GM21381 (cell line): Measurements from ENCODE around the gene XYLT2.

Source experiments
- ATAC-seq: cut with Tn5 transposase; IDR thresholded peaks from one replicate; pipeline ENCODE4 v1.9.1; 2021; ENCODE audit warnings: mild to moderate bottlenecking, moderate library complexity; ENCODE audit not compliant: unreplicated experiment

The XYLT2 gene

DNA sequence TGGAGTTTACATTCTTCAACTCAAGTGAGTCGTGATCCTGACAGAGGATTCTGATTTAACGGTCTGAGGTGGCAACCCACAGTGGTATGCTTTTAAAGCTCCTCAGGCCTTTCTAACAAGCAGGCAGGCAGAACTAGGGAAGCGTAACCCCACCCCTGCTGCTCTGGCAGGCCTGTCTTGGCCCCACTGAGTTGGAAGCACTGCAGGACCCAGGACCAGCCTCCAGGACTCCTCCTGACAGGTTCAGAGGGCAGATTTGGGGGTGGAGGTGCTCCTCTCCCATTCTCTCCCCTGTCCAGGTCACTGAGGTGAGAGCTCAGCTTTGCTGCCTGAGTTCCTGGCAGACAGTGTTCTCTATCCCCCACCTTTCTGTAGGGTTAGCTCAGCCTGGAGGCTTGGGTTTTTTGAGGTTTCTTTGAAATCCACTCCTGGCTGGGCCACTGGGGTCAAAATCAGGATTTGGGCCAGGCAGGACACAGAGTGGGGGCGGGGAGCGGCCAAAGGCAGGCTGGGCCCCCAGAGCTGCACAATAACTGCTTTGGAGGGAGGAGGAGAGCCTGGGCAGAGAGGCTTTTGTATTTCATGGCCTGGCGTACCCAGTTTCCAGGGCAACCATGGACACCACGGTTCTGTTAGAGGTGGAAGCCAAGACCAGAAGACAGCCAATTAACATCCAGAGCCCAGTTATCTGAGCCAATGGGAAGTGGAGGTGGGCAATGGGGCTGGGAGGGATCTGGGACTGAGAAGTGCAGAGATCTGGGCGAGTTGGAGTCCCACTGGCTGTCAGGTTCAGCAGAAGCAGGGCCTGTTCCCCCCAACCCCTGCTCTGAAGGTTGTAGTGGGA lies 17.5 kb downstream of the XYLT2 start:
- ATAC-seq = no peak

DNA sequence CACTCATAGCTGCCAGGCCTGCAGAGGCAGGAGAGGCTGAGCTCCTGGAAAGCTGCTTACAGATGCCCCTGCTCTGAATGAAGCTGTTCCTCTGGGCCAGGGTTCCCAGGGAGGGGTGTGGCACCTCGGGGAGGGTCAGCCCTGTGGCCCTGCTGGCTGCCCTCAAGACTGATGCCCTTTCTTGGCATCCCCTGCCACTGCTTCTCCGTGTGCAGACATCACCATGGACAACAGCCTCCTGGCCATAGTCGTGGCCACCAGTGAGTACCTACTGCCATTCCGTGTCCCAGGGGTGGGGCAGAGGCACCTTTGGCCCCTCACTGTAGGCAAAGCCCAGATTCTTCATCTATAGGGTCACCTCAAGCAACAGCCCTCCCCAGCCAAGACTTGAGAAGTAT lies 18.1 kb downstream of the XYLT2 start:
- no peak for ATAC-seq

DNA sequence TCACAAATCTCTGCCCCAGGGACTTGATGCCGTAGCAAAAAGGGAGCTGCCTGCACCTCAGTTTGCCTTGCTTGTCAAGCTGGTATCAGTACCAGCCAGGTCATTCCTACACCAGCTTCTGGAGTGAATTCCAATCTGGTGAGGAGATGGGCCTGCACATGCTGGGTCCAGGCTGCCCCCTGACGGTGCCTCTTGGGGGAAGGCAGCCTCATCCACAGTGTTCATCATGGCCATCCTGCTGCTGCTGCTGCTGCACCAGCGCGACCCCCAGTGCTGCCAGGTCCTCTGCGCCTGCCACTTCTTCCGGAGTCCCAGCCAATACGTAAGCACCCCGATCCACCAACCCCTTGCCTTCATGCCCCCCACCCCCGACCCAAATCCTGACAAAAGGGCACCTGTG lies 18.8 kb downstream of the XYLT2 start:
- no peak for ATAC-seq

DNA sequence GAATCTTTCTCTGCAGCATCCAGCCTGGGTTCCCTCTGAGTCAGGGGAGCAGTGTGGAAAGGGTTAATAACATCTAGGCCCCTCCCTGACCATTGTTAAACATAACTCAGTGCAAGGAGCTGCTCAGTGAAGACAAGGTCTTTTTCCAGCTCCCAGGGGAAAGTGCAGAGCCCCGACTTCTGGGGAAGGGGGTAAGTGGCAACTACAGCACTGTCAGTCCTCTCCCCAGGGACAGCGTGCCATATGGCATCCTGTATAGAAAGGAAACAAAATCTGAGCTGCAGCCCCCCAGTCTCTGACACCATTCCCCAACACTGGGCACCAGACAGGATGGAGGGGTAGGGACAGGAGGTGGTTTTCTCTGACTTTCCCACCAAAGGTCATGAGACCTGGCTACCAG lies 19.2 kb downstream of the XYLT2 start:
- ATAC-seq = no peak

DNA sequence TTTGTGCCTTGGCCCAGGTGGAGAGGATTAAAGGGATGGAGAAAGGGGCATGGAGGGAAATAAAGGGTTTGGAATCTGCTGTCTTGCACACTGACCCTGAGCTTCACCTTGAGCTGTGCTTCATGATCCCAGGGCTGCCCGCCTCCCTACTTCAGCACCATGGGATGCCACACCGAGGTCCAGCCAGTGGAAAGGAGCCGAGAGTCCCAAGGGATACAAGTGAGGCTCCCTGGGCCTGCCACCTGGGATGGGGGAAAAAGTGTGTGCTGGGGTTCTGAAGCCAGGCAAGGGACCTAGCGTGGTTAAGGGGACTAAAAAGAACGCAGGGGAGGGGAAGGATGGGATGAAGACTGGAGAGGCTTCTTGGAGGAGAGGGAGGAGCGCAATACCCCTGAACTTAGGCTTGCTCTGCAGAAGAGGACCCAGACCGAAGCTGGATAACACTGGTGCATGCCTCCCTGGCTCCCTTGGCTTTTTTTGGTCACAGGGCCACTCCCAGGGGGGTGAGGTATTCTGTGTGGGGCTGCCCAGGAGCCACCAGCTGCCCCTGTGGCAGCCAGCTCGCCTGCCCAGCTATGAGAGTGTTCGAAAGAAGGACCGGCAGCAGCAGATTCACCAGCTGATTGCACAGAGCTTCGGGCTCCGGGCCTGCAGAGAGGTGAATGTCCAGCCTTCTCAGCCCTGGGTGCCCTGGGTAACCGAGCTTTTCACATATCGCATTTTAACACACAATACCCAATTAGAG lies 19.9 kb downstream of the XYLT2 start:
- ATAC-seq = no peak

DNA sequence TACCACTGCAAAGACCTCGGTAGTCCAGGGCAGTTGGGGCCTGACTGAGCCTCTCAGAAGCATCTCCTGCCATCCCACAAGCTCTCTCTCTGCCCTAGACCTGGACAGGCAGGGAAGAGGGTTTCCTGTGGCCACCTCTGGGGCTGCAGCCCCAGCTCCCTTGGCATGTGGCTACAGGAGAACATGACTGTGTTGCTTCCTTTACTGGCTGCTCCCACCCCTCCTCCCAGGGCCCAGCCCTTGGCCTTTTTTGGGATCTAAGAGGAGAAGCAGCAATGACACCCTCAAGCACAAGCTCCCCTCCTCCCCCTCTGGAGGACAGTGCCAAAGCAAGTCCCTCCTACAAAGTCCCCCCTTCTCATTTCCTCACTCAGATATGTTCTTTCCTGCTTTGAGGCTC lies 21.5 kb downstream of the XYLT2 start:
- no peak for ATAC-seq

DNA sequence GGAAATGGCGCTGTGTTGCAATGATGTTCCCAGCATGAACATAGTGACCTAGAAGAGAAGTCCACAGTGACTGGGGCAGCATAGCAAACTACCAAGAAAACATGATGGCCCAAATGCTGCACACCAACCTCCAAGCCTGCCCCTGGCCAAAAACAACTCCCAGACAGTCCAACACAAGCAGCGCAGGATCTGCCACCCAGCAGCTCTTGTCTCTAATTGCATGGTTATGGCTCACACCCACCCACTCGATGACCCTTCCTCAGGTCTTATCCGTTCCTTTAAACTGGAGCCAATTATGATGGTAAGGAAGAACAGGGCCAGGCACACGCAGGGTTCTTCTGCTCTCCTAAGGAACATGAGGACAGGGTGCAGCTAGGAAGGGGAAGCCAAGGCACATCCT lies 24.1 kb downstream of the XYLT2 start:
- no peak for ATAC-seq

DNA sequence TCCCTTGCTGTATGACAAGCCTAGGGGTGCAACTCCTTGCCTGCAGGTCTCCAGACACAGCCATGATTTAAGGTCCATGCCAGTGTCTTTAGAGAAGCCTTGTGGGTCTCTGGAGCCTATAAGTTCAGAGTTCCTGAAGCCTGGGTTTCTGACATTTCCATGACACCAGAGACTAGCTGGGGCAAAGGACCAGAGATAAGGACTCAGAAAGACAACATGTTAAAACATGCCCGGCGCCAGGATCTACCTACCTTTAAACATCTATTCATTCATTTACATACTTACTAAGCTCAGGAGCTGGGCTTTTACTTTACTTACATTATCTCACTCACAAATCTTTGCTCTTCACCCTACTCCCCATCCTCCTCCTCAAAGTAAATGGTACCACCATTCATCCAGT lies 25.6 kb downstream of the XYLT2 start:
- no peak for ATAC-seq

DNA sequence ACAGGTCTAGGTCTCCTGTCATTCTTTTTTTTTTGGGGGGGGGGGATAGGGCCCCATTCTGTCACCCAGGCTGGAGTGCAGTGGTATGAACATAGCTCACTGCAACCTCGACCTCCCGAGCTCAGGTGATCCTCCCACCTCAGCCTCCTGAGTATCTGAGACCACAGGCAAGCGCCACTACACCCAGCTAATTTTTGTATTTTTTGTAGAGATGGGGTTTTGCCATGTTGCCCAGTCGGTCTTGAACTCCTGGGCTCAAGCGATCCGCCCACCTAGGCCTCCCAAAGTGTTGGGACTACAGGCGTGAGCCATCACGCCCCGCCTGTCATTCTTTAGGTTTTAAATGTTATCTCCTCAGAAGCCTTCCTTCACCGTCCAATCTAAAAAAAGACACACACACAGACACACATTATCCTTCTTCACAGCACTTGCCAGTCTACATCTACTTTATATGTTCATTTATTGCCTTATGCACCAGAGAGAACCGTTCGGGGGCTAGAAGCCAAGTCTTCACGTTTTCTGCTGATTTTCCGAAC lies 26.4 kb downstream of the XYLT2 start:
- no peak for ATAC-seq

DNA sequence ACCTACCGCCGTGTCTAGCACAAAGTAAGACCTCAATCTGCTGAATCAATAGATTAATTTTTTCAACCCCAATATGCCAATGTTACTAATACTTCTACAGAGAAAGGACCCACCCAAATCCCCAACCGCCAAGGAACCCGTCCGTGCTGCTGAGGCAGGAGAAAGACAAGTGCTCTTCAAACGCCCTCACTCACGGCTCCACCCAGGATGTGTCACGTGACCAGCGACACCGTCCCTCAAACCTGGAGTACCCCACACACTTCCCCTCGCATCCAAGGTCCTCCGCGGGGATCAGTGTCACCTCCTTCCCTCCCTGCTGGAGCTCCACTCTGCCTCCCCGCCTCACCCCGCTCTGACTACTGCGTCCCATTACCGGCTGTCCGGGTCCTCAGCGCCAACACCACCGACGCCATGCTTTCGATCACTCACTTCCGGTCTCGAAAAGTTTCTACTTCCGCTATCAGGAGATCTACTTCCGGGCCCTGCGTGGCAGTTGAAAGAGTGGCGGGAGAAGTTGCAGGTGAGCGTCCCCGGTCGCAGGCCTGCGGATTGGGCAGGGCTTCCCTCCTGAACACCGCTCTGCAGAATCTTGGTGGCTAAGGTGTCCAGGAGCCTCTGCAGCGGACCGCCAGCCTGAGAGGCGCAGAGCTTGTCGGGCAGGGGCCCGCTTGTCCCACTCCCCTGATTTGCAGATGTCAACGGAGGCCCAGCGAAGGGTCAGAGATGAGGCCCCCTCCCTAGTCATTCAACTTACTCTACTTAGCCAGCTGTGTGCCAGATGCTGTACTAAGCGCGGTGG lies 27.0 kb downstream of the XYLT2 start, which contains the start of the genes EME1 and MRPL27:
TSS of gene EME1 (plus strand) at position 472 of the 799 bp plus-strand sequence. CDS start 1,980 bp downstream, outside the sequence.
TSS of gene MRPL27 (minus strand) at position 427 of the 799 bp plus-strand sequence. CDS start at position 413, 14 bp downstream.
- peak; percentile 91 for ATAC-seq

DNA sequence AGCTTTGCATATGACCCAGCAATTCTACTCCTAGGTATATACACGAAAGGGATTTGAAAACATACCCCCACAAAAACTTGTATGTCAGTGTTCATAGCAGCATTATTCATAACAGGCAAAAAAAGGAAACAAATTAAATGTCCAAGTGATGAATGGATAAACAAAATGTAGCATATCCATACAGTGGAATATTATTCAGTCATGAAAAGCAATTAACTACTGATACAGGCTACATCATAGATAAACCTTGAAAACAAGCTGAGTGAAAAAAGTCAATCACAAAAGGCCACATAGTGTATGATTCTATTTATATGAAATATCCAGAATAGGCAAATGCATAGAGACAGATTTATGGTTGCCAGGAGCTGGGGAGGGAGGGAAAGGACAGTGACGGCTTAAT lies 27.8 kb downstream of the XYLT2 start:
- ATAC-seq = no peak

DNA sequence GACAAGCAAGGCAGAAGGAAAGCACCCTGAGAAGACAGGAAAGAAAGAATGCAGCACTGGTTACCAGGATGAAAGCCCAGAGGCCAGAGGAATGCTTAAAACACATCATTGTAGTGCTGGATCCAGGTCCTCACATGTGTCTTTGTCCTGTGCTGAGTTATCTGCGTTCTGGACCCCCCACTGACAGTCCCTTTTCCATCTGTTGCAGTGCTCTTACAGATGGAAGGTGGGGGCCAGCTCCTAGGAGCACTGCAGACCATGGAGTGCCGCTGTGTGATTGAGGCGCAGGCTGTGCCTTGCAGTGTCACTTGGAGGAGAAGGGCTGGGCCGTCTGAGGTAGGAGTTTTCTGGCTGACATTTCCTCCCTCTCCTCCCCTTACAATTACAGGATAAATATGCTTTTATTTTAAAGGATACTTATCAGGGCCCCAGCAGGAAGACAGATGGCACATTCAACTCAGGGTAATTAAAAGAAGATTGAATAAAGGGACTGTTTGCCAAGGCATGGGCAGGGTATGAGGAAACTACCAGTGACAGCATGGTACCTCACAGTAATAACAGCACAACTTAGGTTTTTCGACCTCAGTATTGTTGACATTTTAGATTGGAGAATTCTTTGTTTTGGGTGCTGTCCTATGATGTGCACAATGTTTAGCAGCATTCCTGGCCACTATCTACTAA lies 30.1 kb downstream of the XYLT2 start:
- ATAC-seq = no peak

DNA sequence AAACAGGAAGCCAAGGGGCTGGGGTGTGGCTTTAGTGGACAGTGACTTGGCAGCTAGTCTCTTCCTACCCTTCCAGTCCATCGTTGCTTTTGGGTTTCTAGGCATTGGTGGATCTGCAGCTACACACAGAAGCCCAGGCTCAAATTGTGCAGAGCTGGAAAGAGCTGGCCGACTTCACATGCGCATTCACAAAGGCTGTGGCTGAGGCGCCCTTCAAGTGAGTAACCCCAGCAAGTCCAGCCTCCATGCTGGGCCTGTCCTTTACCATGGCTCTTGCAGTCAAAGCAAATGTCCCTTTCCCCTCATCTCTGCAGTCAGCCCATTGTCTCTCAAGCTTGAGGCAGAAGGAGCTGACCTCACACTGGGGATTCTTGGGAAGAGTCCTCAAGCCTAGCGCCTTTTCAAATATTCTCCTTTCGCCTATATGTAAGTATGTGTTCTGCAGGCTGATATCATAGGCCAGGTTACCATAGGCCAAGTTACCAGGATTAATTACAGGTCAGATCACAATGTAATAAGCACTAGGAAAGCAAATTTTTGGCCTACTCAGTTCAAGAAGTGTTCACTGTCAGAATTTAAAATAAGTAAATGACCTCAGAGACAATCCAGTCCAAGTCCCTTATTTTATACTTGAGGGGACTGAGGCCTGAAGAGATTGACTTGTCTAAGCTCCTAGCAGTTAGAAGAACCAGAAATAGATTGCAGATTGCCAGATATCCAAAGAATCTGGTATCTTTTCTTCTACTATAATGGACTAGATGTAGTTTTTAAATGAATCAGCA lies 33.6 kb downstream of the XYLT2 start:
- ATAC-seq = no peak

DNA sequence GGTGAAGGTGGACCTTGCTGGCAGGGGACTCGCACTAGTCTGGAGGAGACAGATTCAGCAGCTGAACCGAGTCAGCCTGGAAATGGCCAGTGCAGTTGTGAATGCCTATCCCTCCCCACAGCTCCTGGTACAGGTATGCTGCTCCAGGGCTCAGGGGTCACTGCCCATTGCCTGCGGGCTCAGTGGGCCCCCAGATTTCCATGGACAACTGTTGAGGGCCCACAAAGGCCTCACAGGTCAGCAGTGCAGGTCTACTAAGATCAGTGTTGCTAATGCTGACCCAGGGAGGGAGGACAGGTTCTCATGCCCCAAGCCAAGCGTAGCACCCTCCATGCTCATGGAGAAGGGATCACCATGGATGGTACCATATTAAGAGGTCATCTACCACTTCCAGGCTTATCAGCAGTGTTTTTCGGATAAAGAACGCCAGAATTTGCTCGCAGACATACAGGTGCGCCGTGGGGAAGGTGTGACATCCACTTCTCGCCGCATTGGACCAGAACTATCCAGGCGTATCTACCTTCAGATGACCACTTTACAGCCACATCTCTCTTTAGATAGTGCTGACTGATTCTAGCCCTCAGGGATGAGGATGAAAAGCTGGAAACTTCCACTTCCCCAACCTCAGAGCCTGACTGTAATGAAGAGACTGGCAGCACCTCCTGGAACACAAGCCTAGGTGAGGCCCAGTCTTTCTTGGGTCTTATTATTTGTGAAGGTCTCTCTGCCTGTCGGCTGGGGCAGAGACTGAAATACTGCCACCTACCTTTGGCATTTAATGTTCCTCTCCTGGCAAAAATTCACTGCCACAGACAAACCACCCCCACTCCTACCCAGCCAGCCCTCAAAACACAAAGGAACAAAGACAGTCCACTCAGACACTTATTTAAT lies 34.7 kb downstream of the XYLT2 start:
- no peak for ATAC-seq

DNA sequence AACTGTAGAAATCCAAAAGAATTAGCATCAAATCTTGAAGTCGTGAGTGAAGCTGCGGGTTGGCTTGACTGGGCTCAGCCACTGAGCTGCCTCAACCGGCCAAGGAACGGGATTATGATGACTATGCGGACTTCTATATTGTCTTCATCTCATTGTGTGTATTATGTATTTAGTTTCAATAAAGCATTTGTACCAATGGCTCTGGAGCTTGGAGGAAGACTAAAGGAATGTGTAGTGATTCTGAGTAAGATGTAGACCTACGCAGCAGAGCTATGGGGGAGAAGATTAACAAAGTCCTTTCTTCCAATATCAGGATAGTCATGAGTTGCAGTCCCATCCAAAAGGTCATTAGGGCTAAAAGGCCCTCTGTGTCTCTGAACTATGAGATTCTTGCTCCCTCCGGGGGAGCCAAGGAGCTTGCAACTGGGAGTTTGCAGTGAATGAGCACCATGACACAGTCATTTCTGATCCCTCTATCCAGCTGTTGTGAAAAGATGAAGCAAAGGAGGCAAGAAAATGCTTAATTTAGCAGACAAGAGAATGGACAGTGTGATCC lies 35.4 kb downstream of the XYLT2 start:
- no peak for ATAC-seq

DNA sequence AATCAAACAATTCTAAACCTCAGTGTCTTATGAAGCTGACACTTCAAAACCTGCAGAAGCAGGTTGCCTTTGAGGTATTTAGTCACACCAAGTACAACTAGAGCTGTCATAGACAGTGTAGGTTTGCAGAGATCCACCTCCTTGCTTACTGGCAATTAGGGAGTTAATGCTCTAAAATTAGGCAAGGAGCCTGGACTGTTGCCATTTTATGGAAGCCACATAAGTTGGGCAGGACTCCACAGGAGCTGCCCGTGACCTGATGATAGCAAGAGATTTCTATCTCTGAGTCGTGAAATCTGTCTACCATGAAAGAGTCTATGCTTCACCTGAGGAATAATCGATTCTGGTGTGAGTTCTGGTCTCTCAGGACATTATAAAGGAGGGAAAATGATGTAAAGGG lies 36.0 kb downstream of the XYLT2 start:
- ATAC-seq = no peak

DNA sequence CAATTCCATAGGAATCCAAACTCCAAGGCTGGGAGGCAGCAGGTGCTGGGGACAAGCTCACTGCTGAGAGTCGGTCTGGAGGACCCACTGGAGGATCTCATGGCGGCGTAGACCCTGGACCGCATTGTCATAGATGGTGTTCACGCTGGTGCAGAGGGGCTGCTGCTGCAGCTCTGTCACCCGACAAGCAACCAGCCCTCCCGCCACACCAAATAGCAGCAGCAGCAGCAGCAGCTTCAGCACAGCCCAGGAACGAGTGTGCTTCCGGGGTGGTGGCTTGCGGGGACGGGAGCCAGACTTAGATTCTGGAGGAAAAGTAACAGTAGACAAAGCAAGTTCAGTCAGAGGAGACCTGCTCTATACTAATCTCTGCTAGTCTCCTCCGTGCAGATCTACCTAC lies 37.0 kb downstream of the XYLT2 start:
- no peak for ATAC-seq

DNA sequence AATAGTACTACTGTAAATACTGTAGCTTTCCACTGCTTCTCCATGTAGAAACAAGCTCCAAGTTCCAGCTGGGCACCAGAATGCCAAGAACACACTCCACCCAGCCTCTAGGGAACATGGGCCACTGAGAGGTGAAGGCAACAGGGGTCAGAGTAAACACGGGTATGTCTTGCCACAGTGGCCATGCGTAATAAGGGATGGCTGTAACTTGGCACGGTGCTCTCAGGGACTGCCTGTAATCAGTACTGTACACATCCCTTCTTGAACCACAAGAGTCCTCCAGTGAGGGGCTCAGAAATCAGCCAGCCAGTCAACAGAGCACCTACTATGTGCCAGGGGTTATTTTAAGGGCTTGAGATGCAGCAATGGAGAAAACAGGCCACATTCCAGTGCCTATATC lies 40.6 kb downstream of the XYLT2 start:
- no peak for ATAC-seq
